ENCODE measurements around the gene TMEM116.
"Not testable (repeated sequence)": the region's sequence is repeated elsewhere in the genome, so short reads cannot be mapped to it uniquely, and the experiment has no call there.

The TMEM116 gene

GRCh38 chr12:111975161-111975931, 37.6 kb downstream of the TMEM116 start:
- DNase-seq = no peak

- DNase-seq = no peak
These were observed 41.2 kb downstream of the TMEM116 start for GRCh38 chr12:111971800-111972199.

DNA sequence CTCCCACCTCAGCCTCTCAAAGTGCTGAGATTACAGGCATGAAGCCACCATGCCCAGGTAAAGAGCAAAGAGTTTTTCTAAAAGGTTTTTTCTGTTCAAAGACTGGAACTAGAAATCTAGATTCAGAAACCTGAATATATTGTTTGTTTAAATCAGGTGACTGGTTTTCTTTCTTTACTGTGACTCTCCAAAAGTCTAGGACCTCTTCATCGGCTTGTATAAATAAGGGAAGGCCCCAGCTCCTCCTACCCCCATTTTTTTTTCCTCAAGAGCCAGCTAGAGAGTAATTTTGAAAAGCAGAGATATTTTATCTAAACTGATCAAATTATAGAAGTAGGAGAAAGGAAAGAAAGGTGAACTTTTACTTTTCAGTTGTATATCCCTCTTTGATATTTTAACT, 48.0 kb downstream of the TMEM116 start:
- no peak for DNase-seq

DNA sequence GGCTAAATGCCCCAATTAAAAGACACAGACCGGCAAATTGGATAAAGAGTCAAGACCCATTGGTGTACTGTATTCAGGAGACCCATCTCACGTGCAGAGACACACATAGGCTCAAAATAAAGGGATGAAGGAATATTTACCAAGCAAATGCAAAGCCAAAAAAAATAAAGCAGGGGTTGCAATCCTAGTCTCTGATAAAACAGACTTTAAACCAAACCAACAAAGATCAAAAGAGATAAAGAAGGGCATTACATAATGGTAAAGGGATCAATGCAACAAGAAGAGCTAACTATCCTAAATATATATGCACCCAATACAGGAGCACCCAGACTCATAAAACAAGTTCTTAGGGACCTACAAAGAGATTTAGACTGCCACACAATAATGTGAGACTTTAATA, 53.4 kb downstream of the TMEM116 start:
- not testable (repeated sequence) for DNase-seq

- not testable (repeated sequence) for DNase-seq
These were observed 55.7 kb downstream of the TMEM116 start for GRCh38 chr12:111957224-111957623.

DNA sequence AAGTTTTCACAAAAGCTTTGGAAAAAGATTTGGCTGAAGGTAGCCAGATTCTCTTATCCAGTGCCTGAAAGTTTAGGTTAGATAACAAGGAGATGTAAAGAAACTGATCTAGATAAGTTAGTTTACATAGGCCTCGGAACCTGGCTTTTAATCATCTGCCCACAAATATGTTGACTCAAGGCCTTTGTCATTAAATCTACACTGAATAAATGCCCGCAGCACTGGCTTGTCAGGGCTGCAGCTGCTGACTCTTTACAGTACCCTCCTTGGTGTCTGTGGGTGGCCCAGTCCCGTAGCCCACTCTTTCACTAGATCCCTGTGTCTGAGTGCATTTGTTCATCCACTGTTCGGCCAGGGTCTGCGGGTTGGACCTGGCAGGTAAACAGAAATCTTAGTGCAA, 58.0 kb downstream of the TMEM116 start:
- no peak for DNase-seq

DNA sequence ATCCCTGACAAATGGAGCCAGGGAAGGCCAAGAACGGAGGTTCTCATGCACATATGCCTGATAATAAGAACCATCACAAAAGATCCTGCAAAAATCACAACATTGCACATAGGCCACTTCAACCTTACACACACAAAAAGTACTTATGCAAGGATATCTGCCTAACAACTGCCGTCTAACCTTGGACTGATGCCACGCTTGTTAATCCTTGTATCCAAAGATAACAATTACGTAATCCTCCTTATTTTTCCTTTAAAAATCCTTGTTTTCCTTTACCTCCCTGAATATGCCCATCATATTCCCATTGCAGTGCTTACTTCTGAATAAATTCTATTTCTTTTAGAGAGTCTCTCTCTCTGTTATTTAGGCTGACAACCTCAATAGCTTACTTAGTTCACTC, 59.5 kb downstream of the TMEM116 start:
- DNase-seq = no peak

DNA sequence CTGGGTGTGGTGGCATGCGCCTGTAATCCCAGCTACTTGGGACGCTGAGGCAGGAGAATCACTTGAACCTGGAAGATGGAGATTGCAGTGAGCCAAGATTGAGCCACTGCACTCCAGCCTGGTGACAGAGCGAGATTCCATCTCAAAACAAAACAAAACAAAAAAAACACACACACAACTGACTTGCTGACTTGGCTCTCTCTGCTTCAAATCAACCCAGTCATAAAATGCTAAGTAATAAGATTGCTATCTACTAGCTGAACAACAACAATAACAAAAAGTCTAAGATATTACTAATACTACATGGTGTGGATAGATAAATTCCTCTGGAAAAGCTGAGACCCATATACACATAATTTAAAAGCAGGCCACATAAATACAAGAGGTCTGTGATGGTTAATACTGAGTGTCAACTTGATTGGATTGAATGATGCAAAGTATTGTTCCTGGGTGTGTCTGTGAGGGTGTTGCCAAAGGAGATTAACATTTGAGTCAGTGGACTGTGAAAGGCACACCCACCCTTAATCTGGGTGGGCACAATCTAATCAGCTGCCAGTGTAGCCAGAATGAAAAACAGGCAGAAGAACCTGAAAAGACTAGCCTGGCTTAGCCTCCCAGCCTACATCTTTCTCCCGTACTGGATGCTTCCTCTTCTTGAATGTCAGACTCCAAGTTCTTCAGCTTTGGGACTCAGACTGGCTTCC, 60.7 kb downstream of the TMEM116 start:
- DNase-seq = not testable (repeated sequence)

DNA sequence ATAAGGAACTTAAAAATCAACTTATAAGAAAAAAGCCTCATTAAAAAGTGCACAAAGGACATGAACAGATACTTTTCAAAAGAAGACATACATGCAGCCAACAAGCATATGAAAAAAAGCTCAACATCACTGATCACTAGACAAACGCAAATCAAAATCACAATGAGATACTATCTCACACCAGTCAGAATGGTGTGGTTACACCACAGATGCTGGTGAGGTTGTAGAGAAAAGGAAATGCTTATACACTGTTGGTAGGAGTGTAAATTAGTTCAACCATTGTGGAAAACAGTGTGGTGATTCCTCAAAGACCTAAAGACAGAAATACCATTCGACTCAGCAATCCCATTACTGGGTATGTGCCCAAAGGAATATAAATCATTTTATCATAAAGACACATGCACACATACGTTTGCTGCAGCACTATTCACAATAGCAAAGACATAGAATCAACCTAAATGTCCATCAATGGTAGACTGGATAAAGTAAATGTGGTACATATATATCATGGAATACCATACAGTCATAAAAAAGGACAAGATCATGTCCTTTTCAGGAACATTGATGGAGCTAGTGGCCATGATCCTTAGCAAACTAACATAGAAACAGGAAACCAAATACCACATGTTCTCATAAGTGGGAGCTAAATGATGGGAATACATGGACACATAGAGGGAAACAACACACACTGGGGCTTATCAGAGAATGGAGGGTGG, 61.8 kb downstream of the TMEM116 start:
- DNase-seq = peak; percentile 5

GRCh38 chr12:111943929-111944328, 69.0 kb downstream of the TMEM116 start:
- DNase-seq = no peak

DNA sequence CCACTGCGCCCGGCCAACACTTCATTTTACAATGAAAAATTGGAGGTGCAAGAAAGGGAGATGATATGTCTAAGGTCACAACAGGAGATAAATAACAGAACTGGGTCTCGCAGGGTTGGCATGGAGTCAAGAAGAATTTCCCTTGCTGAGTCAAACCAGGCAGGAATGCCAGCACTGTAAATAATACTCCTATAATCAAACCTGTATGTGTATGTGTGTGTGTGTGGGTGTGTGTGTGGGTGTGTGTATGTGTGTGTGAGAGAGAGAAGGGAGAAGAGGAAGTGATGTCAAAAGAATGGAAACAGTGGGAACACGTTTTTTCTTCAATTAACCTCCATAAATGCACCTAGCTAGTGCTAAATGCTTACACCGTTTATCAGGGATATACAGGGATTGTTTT, 70.4 kb downstream of the TMEM116 start:
- DNase-seq = no peak

- DNase-seq = no peak
These were observed 75.5 kb downstream of the TMEM116 start for GRCh38 chr12:111937429-111937828.

- no peak for DNase-seq
These were observed 76.1 kb downstream of the TMEM116 start for GRCh38 chr12:111936869-111937268.

DNA sequence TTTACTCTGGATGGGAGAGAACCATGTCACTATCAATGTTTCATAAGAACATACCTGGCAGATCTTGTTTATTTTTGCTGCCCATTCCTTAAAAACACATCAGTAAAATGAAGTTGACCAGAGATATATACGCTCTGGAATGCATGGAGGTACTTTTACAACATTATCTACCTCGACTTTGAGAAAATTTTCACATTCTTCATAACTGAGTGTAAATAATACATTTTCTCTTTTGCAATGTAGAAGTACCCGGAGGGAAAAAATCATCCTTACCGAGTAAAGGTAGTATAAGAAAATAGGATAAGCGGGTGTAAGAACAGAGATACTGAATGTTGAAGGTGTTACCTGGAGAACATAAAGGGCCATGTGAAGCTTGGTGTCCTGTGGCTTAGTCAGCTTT, 80.7 kb downstream of the TMEM116 start:
- DNase-seq = no peak

- DNase-seq = no peak
These were observed 85.6 kb downstream of the TMEM116 start for GRCh38 chr12:111927346-111927745.

GRCh38 chr12:111926631-111927030, 86.3 kb downstream of the TMEM116 start:
- DNase-seq = no peak

GRCh38 chr12:111925171-111925570, 87.8 kb downstream of the TMEM116 start:
- DNase-seq = no peak

DNA sequence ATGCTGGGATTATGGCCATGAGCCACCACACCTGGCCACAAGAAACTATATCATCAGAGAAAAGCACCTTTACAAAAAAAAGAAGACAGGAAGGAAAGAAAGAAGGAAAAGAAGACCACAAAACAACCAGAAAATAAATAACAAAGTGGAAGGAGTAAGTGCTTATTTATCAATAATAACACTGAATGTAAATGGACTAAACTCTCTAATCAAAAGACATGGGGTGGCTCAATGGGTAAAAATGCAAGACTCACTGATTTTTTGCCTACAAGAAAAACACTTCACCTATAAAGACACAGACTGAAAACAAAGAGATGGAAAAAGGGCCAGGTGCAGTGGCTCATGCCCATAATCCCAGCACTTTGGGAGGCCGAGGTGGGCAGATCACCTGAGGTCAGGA, 105.2 kb downstream of the TMEM116 start:
- no peak for DNase-seq

DNA sequence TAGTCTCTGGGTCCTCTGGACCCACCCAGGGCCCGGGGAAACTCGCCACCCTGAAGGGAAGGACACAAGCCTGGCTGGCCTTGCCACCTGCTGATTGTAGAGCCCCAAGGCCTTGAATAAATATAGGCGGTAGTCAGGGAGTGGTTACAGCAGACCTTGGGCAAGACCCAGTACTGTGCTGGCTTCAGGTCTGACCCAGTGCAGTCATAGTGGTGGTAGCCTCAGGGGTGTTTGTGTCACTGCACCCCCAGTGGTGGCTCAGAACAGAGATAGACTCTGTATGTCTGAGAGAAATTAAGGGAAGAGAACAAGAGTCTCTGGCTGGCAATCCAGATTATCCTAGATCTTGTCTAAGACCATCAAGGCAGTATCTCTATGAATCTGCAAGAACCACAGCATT, 107.5 kb downstream of the TMEM116 start:
- DNase-seq = no peak

GRCh38 chr12:111904446-111904975, 108.5 kb downstream of the TMEM116 start:
- no peak for DNase-seq

- no peak for DNase-seq
These were observed 111.8 kb downstream of the TMEM116 start for GRCh38 chr12:111901182-111901581.

GRCh38 chr12:111894556-111894955, 118.4 kb downstream of the TMEM116 start:
- DNase-seq = no peak

DNA sequence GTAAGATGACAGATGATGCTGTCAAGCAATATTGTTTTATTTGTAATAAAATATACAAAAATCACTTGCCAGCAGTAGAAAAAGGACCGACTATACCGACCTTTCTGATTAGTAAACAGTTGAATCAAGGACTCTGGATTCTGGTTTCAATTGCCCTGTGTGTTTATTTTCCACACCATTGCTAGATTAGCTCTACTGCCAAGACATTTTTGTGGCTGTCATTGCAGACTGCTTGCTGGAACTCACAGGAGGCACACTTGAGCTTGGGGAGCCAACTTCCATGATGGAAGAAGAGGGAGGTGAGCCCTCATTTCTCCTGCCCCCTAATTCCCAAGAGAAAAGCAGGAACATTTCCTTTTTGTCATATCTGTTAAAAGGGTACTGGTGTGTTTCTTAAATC, 119.7 kb downstream of the TMEM116 start:
- DNase-seq = no peak
